ENCODE measurements around the gene RPL35.

DNA sequence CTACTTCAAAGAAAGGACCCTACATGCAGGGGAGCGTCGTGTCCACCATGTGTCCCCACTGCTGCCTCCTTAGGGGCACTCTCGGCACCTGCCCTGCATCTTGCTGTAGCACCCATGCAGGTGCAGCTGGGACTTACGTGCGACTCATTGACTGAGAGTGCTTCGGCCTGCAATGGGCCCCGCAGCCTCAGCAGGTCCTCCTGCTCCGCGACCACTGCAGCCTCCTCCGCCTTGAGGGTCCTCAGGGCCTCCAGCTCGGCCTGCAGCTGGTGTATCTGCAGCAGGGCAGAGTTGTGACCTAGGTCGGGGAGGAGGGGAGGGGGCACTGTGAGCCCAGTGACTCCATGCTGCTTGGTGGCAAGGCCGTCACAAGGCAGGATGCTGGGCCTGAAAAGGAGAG is 27.2 kb upstream of the RPL35 start:
- TF ChIP-seq GATA2 (IDR thresholded peaks at IDR 0.05; ENCODE audit: low read depth, low read length) = no peak
- TF ChIP-seq GATA3 (IDR thresholded peaks at IDR 0.05; ENCODE audit: low read depth, low read length) = no peak
